ENCODE results near the gene PMEPA1. TPM values are rescaled to one million over a fixed set of nuclear protein-coding genes. Genes with fewer than 3 reads are reported as not detected.

The PMEPA1 gene
- total RNA-seq, 1 donor = 23.5 TPM

DNA sequence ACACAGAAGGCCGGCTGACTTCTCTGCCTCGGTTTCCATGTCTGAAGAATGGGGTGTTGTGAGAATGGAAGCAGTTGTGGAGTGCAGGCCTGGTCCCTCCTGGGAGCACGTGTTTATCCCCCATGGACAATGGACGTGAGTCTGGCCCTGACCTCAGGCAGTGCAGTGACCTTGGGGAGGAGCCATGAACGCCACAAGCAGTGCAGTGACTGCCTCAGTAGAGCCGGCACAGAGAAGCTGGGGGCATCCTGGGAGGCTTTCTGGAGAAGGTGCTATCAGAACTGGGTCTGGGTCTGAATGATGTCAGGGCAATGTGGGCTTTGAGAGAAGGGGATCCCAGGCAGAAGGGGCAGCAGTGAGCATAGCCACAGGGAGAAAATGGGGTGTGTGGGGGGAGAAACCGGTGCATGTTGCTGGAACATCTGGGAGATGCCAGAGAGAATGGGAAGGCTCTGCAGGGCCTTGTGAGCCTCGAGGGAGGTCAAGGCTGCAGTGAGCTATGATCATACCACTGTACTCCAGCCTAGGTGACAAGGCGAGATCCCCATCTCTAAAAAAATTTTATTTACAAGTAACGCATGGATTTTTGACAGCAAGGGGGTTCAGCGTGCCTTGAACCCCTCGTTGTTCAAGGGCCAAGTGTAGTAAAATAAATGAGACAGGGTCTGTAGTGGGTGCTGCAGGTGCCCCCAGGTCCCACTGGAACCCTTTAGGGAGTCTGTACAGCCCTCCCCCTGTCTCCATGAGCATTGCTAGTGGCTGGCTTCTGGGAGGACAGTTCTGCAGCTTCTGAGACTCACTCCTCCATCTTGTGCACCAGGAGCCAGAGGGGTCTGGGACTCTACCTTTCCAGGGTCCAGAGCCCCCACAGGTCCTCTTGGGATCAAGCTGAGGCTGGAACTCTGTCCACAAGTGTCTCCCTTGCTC lies 62.5 kb downstream of the PMEPA1 start:
- TF ChIP-seq, protein P1, sequence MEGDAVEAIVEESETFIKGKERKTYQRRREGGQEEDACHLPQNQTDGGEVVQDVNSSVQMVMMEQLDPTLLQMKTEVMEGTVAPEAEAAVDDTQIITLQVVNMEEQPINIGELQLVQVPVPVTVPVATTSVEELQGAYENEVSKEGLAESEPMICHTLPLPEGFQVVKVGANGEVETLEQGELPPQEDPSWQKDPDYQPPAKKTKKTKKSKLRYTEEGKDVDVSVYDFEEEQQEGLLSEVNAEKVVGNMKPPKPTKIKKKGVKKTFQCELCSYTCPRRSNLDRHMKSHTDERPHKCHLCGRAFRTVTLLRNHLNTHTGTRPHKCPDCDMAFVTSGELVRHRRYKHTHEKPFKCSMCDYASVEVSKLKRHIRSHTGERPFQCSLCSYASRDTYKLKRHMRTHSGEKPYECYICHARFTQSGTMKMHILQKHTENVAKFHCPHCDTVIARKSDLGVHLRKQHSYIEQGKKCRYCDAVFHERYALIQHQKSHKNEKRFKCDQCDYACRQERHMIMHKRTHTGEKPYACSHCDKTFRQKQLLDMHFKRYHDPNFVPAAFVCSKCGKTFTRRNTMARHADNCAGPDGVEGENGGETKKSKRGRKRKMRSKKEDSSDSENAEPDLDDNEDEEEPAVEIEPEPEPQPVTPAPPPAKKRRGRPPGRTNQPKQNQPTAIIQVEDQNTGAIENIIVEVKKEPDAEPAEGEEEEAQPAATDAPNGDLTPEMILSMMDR (IDR thresholded peaks at IDR 0.05; ENCODE audit: extremely low read depth, low read depth, low read length) = no peak
- peak; percentile 21 for DNase-seq (ENCODE audit: insufficient read length, low spot score, missing footprints)
- H3K79me2 ChIP-seq (ENCODE audit: insufficient read depth, low read length) = no peaks in the 10 kb centered on the region

DNA sequence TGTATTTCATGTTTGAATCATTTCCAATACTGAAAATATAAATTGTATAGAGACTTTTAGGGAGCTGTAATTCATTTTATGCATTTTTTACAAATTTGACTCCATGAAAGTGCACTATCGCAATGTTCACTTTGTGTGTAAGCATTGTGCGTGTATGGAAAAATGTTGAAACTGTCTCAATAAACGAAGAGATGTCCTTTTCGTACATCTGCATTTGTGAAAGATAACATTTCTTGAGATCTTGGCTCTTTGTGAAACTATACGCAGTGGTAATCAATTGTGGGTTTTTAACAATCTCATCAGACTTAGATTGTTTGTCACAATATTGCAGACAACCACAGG lies 70.9 kb downstream of the PMEPA1 start:
- Histone ChIP-seq H3K79me2 (ENCODE audit: insufficient read depth, low read length) (no peaks in the 10 kb centered on the region), H3K27ac (ENCODE audit: low read depth, low read length) (no peak overlapping the region), H3K4me1 (ENCODE audit: insufficient read depth, low read length) (no peaks in the 10 kb centered on the region), H3K4me3 (ENCODE audit: insufficient read depth, low read length) (no peak overlapping the region), H3K4me2 (ENCODE audit: insufficient read depth, low read length) (no peak overlapping the region), H3K27me3 (ENCODE audit: insufficient read depth, low read length) (peaks cover 21% of the 10 kb centered on the region), H2AFZ (ENCODE audit: low read length) (no peak overlapping the region), H3K36me3 (ENCODE audit: insufficient read depth, low read length) (no peaks in the 10 kb centered on the region), H3K9me3 (ENCODE audit: low read depth, low read length) (no peaks in the 10 kb centered on the region), H4K20me1 (ENCODE audit: insufficient read depth, low read length) (no peaks in the 10 kb centered on the region)
- no peak for DNase-seq (ENCODE audit: insufficient read length, low spot score, missing footprints)
- TF ChIP-seq, protein P1 (IDR thresholded peaks at IDR 0.05; ENCODE audit: extremely low read depth, low read depth, low read length) = no peak

More for the DNA sequence above, 62.5 kb downstream of the PMEPA1 start:
- Histone ChIP-seq H3K4me1 (ENCODE audit: insufficient read depth, low read length) (no peaks in the 10 kb centered on the region), H3K4me2 (ENCODE audit: insufficient read depth, low read length) (no peak overlapping the region), H2AFZ (ENCODE audit: low read length) (no peak overlapping the region), H3K27ac (ENCODE audit: low read depth, low read length) (no peak overlapping the region), H4K20me1 (ENCODE audit: insufficient read depth, low read length) (no peaks in the 10 kb centered on the region), H3K36me3 (ENCODE audit: insufficient read depth, low read length) (peaks cover 11% of the 10 kb centered on the region), H3K4me3 (ENCODE audit: insufficient read depth, low read length) (no peak overlapping the region), H3K9me3 (ENCODE audit: low read depth, low read length) (no peaks in the 10 kb centered on the region), H3K27me3 (ENCODE audit: insufficient read depth, low read length) (no peaks in the 10 kb centered on the region)

DNA sequence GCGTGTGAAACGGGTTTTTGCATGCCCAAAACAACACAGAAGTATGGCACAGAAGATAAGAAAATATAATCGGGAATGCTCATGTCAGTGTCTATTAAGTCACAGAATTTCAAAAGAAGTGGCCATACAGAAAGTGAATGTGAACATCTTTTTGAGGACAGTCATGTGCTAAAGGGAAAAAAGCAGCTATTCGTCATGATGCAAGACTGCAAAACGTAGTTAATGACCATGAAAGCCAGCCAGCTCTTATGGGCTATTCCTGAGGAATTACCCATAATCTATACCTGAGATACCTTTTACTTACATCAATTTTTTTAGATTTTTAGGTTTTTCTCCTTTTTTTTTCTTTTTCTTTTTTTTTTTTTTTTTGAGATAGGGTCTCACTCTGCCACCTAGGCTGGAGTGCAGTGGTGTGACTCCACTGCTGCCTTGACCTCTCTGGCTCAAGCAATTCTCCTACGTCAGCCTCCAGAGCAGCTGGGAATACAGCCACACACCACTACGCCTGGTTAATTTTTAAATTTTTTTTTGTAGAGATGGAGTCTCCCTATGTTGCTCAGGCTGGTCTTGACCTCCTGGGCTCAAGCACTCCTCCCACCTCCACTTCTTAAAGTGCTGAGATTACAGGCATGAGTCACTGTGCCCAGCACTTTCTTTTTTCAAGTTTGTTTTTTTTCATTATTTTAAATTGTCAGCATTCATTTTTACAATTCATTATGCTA lies 71.5 kb downstream of the PMEPA1 start:
- H2AFZ ChIP-seq (ENCODE audit: low read length) = no peak overlapping the region
- no peak overlapping the region for H3K27ac ChIP-seq (ENCODE audit: low read depth, low read length)
- TF ChIP-seq, protein P1 (IDR thresholded peaks at IDR 0.05; ENCODE audit: extremely low read depth, low read depth, low read length) = no peak
- H3K27me3 ChIP-seq (ENCODE audit: insufficient read depth, low read length) = peaks cover 24% of the 10 kb centered on the region
- H4K20me1 ChIP-seq (ENCODE audit: insufficient read depth, low read length) = no peaks in the 10 kb centered on the region
- H3K79me2 ChIP-seq (ENCODE audit: insufficient read depth, low read length) = no peaks in the 10 kb centered on the region
- DNase-seq (ENCODE audit: insufficient read length, low spot score, missing footprints) = no peak
- no peaks in the 10 kb centered on the region for H3K9me3 ChIP-seq (ENCODE audit: low read depth, low read length)
- no peak overlapping the region for H3K4me3 ChIP-seq (ENCODE audit: insufficient read depth, low read length)
- no peaks in the 10 kb centered on the region for H3K36me3 ChIP-seq (ENCODE audit: insufficient read depth, low read length)
- no peak overlapping the region for H3K4me2 ChIP-seq (ENCODE audit: insufficient read depth, low read length)
- H3K4me1 ChIP-seq (ENCODE audit: insufficient read depth, low read length) = no peaks in the 10 kb centered on the region

DNA sequence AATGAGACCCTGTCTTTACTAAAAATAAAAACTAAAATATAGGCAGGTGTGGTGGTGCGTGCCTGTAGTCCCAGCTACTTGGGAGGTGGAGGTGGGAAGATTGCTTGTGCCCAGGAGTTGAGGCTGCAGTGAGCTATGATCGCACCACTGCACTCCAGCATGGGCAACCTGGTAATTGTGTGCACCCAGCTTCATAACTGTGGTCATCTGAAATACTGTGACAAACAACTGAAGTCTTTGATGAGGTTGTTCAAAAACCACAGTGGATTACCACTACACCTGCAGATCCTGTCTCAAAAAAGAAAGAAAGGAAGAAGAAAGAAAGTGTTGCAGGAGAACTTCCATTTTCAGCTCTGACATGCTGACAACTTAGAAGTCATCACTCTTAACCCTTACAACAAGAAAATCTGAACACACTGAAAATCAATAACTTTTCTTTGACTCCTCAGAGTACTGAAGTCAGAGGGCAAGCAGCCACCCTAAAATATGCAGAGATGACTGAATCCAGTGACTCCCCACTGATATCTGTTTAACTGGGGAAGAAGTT lies 75.8 kb downstream of the PMEPA1 start:
- peaks cover 29% of the 10 kb centered on the region for H3K27me3 ChIP-seq (ENCODE audit: insufficient read depth, low read length)
- no peaks in the 10 kb centered on the region for H4K20me1 ChIP-seq (ENCODE audit: insufficient read depth, low read length)
- no peak overlapping the region for H3K27ac ChIP-seq (ENCODE audit: low read depth, low read length)
- no peak overlapping the region for H2AFZ ChIP-seq (ENCODE audit: low read length)
- TF ChIP-seq, protein P1 (IDR thresholded peaks at IDR 0.05; ENCODE audit: extremely low read depth, low read depth, low read length) = no peak
- no peaks in the 10 kb centered on the region for H3K9me3 ChIP-seq (ENCODE audit: low read depth, low read length)
- H3K4me3 ChIP-seq (ENCODE audit: insufficient read depth, low read length) = no peak overlapping the region
- no peaks in the 10 kb centered on the region for H3K36me3 ChIP-seq (ENCODE audit: insufficient read depth, low read length)
- no peak overlapping the region for H3K4me2 ChIP-seq (ENCODE audit: insufficient read depth, low read length)
- H3K79me2 ChIP-seq (ENCODE audit: insufficient read depth, low read length) = no peaks in the 10 kb centered on the region
- no peaks in the 10 kb centered on the region for H3K4me1 ChIP-seq (ENCODE audit: insufficient read depth, low read length)
- DNase-seq (ENCODE audit: insufficient read length, low spot score, missing footprints) = peak; percentile 62
